HCT116 (cell line): ENCODE results near the gene FKBP1C. TPM values are rescaled to one million over a fixed set of nuclear protein-coding genes. Genes with fewer than 3 reads are reported as not detected.

Experiments
- ATAC-seq: fragments of 200-7000 bp; cut with Tn5 transposase; 2 replicates; pipeline ENCODE4 v1.9.1; 2020; ENCODE audit warnings: mild to moderate bottlenecking, moderate library complexity
- BruUV-seq: library from RNA; stranded (reverse); fragments of 400-500 nt; replicated peaks from 2 replicates; lab custom pipeline; 2021; lab: Mats Ljungman, UMichigan
- CTCF ChIA-PET: fragments of 300-600 bp; sonication (Branson Sonifier 250); formaldehyde crosslinking; loops from one replicate; lab custom pipeline; 2021; ENCODE audit warnings: antibody characterized with exemption; lab: Charles Lee
- POLR2A ChIA-PET: fragments of 300-600, 350-600 bp; sonication (Branson Sonifier 250); formaldehyde crosslinking; loops from one replicate; lab custom pipeline; 2021; ENCODE audit warnings: antibody characterized with exemption; lab: Charles Lee
- RAD21 ChIA-PET, 2 experiments: fragments of 300-600 bp; sonication (Branson Sonifier 250); formaldehyde crosslinking; loops; one replicate each; lab custom pipeline; 2023; ENCODE audit warnings: low total read pairs in 2 of 2; ENCODE audit not compliant: uncharacterized antibody in 2 of 2, unreplicated experiment in 2 of 2, low non-redundant PET in 1 of 2; lab: Charles Lee
- DNase-seq: peaks from one replicate; pipeline ENCODE4 v3.0.0-alpha.2; 2010; ENCODE audit warnings: low read depth, low spot score
- H2AFZ ChIP-seq: fragments of 200-600 bp; shearing (Covaris generic), sonication (generic); 2 replicates; pipeline ENCODE4 v1.6.1; 2017; ENCODE audit warnings: low read depth, mixed run types, mixed read lengths, antibody characterized with exemption, low read length; ENCODE audit not compliant: poor library complexity, severe bottlenecking
- H3K27ac ChIP-seq: 2 replicates; pipeline ENCODE4 v1.5.1; 2012; ENCODE audit warnings: low read depth, low read length
- H3K27me3 ChIP-seq: fragments of 200-600 bp; sonication (generic); 2 replicates; pipeline ENCODE4 v1.6.1; 2016; ENCODE audit warnings: mixed run types, low read length, mixed read lengths; ENCODE audit not compliant: insufficient read depth
- H3K36me3 ChIP-seq, 2 experiments: fragments of 200-500 bp in 1 of 2; fragments of 200-600 bp in 1 of 2; sonication (Bioruptor generic) in 1 of 2; sonication (generic) in 1 of 2; 2 replicates each; pipeline versions ENCODE4 v1.5.1 to v1.6.1; 2014 to 2016; ENCODE audit warnings: low read length in 2 of 2, inconsistent platforms in 1 of 2, mixed read lengths in 1 of 2, mixed run types in 1 of 2; ENCODE audit not compliant: insufficient read depth in 2 of 2, control insufficient read depth in 1 of 2
- H3K4me1 ChIP-seq, 2 experiments: fragments of 200-600 bp in 1 of 2; sonication (generic) in 1 of 2; 2 replicates each; pipeline versions ENCODE4 v1.5.1 to v1.6.1; 2012 to 2017; ENCODE audit warnings: low read length in 2 of 2, inconsistent platforms in 1 of 2, mild to moderate bottlenecking in 1 of 2, mixed read lengths in 1 of 2, mixed run types in 1 of 2, moderate library complexity in 1 of 2; ENCODE audit not compliant: insufficient read depth in 2 of 2, control insufficient read depth in 1 of 2
- H3K4me2 ChIP-seq: fragments of 200-600 bp; sonication (generic); 2 replicates; pipeline ENCODE4 v1.6.1; 2017; ENCODE audit warnings: mixed run types, low read length, mixed read lengths
- H3K4me3 ChIP-seq, 2 experiments: fragments of 200-600 bp in 1 of 2; sonication (generic) in 1 of 2; replicated peaks in 1 of 2; 2 replicates each; pipeline ENCODE4 v1.5.1; 2011 to 2016; ENCODE audit warnings: low read length in 2 of 2, control low read depth in 1 of 2, low read depth in 1 of 2, mild to moderate bottlenecking in 1 of 2, mixed read lengths in 1 of 2, mixed run types in 1 of 2
- H3K79me2 ChIP-seq: fragments of 200-600 bp; sonication (generic); 2 replicates; pipeline ENCODE4 v1.6.1; 2017; ENCODE audit warnings: mild to moderate bottlenecking, mixed run types, low read length, moderate library complexity, mixed read lengths; ENCODE audit not compliant: insufficient read depth
- H3K9ac ChIP-seq: fragments of 200-600 bp; sonication (generic); 2 replicates; pipeline ENCODE4 v1.6.1; 2016; ENCODE audit warnings: low read length, mixed read lengths
- H3K9me2 ChIP-seq: fragments of 200-600 bp; sonication (generic), shearing (Covaris generic); 2 replicates; pipeline ENCODE4 v1.6.1; 2017; ENCODE audit warnings: mixed run types, mild to moderate bottlenecking, moderate library complexity; ENCODE audit not compliant: insufficient read depth
- H3K9me3 ChIP-seq, 2 experiments: fragments of 200-500 bp in 1 of 2; fragments of 200-600 bp in 1 of 2; sonication (Bioruptor generic) in 1 of 2; sonication (generic) in 1 of 2; 2 replicates each; pipeline ENCODE4 v1.6.1; 2014 to 2017; ENCODE audit warnings: low read length in 2 of 2, mixed read lengths in 2 of 2, inconsistent platforms in 1 of 2, low read depth in 1 of 2, mild to moderate bottlenecking in 1 of 2, mixed run types in 1 of 2, moderate library complexity in 1 of 2; ENCODE audit not compliant: control insufficient read depth in 1 of 2, insufficient read depth in 1 of 2
- H4K20me1 ChIP-seq: fragments of 200-600 bp; sonication (generic), shearing (Covaris generic); 2 replicates; pipeline ENCODE4 v1.6.1; 2017; ENCODE audit warnings: mixed run types, mild to moderate bottlenecking, moderate library complexity; ENCODE audit not compliant: insufficient read depth
- CEBPB ChIP-seq: IDR thresholded peaks from 2 replicates; pipeline ENCODE4 v1.6.1; 2012; ENCODE audit warnings: low read depth
- ELF1 ChIP-seq: IDR thresholded peaks from 2 replicates; pipeline ENCODE4 v1.6.1; 2012; ENCODE audit warnings: low read depth, borderline replicate concordance
- EZH2 ChIP-seq: fragments of 200-600 bp; sonication (generic); IDR thresholded peaks from 2 replicates; pipeline ENCODE4 v1.6.1; 2017; ENCODE audit warnings: antibody characterized with exemption, mixed run types
- FOSL1 ChIP-seq: IDR thresholded peaks from 2 replicates; pipeline ENCODE4 v1.6.1; 2012; ENCODE audit warnings: low read depth
- JUND ChIP-seq: IDR thresholded peaks from 2 replicates; pipeline ENCODE4 v1.6.1; 2012
- POLR2A ChIP-seq: IDR thresholded peaks from 2 replicates; pipeline ENCODE4 v1.7.0; 2011; ENCODE audit warnings: borderline replicate concordance; ENCODE audit not compliant: insufficient read depth, insufficient read length; ENCODE audit errors: extremely low read depth
- POLR2AphosphoS5 ChIP-seq: IDR thresholded peaks from 2 replicates; pipeline ENCODE4 v1.6.1; 2011; ENCODE audit warnings: mild to moderate bottlenecking, low read depth, low read length, moderate library complexity
- RAD21 ChIP-seq: IDR thresholded peaks from 2 replicates; pipeline ENCODE4 v1.6.1; 2012; ENCODE audit warnings: low read depth, mild to moderate bottlenecking
- SIN3A ChIP-seq: IDR thresholded peaks from 2 replicates; pipeline ENCODE4 v1.6.1; 2012; ENCODE audit warnings: low read depth
- SRF ChIP-seq: IDR thresholded peaks from 2 replicates; pipeline ENCODE4 v1.6.1; 2012; ENCODE audit warnings: low read depth
- TCF7L2 ChIP-seq: IDR thresholded peaks from 2 replicates; pipeline ENCODE4 v1.7.0; 2011; ENCODE audit warnings: borderline replicate concordance, inconsistent platforms; ENCODE audit not compliant: insufficient read depth, insufficient read length; ENCODE audit errors: extremely low read depth
- ZFX ChIP-seq: fragments of 450-650 bp; IDR thresholded peaks from 2 replicates; pipeline ENCODE4 v1.6.1; 2017
- intact Hi-C: fragments of 100-400 bp; cut with micrococcal nuclease; formaldehyde crosslinking; loops from 2 replicates; pipeline ENCODE4 v1.10.0; 2022
- total RNA-seq: library from RNA; stranded (reverse); gene quantifications from one replicate; pipeline ENCODE4 v1.2.1, GENCODE V29; 2021; ENCODE audit not compliant: unreplicated experiment
- TF ChIP-seq, protein P1 (sequence below): IDR thresholded peaks from 2 replicates; pipeline ENCODE4 v1.6.1; 2012
- TF ChIP-seq, protein P2 (sequence below): IDR thresholded peaks from 2 replicates; pipeline ENCODE4 v1.6.1; 2012

The FKBP1C gene
- total RNA-seq, 1 experiment from 2014 or later, result 1.6 TPM

DNA sequence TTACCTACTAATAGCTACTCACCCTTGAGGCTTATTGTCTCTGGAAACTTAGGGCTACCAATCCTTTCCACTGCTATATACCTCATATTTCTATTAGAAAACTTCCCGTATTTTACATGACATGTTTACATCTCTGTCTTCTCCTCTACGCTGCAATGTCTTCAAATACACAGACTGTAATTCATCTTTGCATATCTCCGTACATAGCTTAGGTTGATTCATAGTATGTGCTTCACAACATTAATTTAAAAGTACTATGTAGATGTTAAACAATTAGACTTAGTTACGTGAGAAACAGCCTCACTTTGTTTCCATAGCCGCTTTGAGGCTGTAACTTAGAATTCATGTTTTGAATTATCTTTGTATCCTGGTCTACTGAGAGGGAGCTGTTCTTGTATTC lies 35.1 kb upstream of the FKBP1C start:
- Histone ChIP-seq H3K9ac (no peak overlapping the region), H3K79me2 (no peaks in the 10 kb centered on the region), H3K27ac (no peak overlapping the region), H2AFZ (no peak overlapping the region), H3K27me3 (no peaks in the 10 kb centered on the region), H3K9me2 (no peaks in the 10 kb centered on the region), H4K20me1 (no peaks in the 10 kb centered on the region), H3K9me3 (no peaks in the 10 kb centered on the region), H3K4me1 (no peaks in the 10 kb centered on the region), H3K4me3 (no peak overlapping the region), H3K4me2 (no peak overlapping the region), H3K36me3 (no peaks in the 10 kb centered on the region)
- TF ChIP-seq RAD21 (no peak), SIN3A (no peak), CEBPB (no peak), POLR2A (no peak), EZH2 (no peak), JUND (no peak), TCF7L2 (no peak), SRF (no peak), POLR2AphosphoS5 (no peak), ZFX (no peak), ELF1 (no peak)
- TF ChIP-seq, protein P1, sequence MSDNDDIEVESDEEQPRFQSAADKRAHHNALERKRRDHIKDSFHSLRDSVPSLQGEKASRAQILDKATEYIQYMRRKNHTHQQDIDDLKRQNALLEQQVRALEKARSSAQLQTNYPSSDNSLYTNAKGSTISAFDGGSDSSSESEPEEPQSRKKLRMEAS, result no peak
- TF ChIP-seq, protein P2, sequence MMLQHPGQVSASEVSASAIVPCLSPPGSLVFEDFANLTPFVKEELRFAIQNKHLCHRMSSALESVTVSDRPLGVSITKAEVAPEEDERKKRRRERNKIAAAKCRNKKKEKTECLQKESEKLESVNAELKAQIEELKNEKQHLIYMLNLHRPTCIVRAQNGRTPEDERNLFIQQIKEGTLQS, result no peak
- ChIA-PET POLR2A (no interaction called here), CTCF (no interaction called here), RAD21 (no interaction called here)
- DNase-seq, result no peak
- ATAC-seq, result no peak
- BruUV-seq, result no TSS peak
- intact Hi-C loops, result no loop called here

DNA sequence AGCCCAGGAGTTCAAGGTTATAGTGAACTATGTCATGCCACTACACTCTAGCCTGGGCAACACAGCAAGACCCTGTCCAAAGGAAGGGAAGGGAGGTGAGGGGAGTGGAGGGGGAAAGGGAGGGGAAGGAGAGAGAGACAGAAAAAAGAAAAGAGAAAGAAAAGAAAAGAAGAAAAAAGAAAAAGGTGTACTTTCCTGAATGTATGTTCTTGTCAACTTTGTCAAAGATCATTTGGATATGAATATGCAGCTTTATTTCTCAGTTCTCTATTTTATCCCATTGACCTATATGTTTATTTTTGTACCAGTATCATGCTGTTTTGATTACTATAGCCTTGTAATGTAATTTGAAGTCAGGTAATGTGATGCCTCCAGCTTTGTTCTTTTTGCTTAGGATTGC lies 30.9 kb upstream of the FKBP1C start:
- H3K9me3 ChIP-seq, result no peaks in the 10 kb centered on the region
- RAD21 ChIA-PET, result no interaction called here
- ATAC-seq (no peak), DNase-seq (no peak)
- no peaks in the 10 kb centered on the region for H4K20me1 ChIP-seq
- H3K27me3 ChIP-seq, result no peaks in the 10 kb centered on the region
- intact Hi-C loops, result no loop called here
- no peak overlapping the region for H2AFZ ChIP-seq
- H3K36me3 ChIP-seq, result no peaks in the 10 kb centered on the region
- no peak overlapping the region for H3K4me2 ChIP-seq
- H3K79me2 ChIP-seq, result no peaks in the 10 kb centered on the region
- H3K9ac ChIP-seq, result no peak overlapping the region
- CTCF ChIA-PET, result no interaction called here
- TF ChIP-seq FOSL1, result no peak
- no peak for TF ChIP-seq ELF1
- no peak for TF ChIP-seq RAD21
- H3K27ac ChIP-seq, result no peak overlapping the region
- H3K4me1 ChIP-seq, result no peaks in the 10 kb centered on the region
- BruUV-seq, result no TSS peak
- H3K9me2 ChIP-seq, result no peaks in the 10 kb centered on the region
- no peak overlapping the region for H3K4me3 ChIP-seq
- POLR2A ChIA-PET, result no interaction called here
